ENCODE measurements around the gene CCIN.

The CCIN gene

GRCh38 chr9:36151316-36152210 is 17.6 kb upstream of the CCIN start:
- peak; percentile 68 for DNase-seq (ENCODE audit: low read depth)

DNA sequence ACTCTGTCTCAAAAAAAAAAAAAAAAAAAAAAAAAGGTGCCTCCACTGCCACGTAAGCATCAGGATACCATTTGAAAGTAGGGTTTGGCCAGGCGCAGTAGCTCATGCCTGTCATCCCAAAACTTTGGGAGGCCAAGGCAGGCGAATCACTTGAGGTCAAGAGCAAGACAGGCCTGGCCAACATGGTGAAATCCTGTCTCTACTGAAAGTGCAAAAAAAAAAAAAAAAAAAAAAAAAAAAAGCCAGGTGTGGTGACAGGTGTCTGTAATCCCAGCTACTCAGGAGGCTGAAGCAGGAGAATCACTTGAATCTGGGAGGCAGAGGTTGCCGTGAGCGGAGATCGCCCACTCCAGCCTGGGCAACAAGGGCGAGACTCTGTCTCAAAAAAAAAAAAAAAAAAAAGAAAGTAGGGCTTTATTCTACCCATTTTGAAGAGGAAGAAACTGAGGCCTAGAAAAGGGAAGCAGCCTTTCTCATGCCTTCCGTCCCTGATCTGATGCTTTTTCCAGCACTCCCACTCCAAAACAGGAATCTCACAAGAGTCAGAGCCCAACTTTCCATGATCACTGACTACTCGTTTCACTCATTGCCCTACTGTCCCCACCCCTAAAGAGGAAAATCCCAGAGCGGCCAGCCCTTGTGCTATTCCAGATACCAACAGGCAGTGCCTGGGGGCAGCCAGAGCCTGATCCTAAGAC is 16.3 kb upstream of the CCIN start:
- no peak for DNase-seq (ENCODE audit: low read depth)
- no peak overlapping the region for H3K4me3 ChIP-seq (ENCODE audit: low read depth, low read length)
- no peak for TF ChIP-seq CTCF (conservative IDR thresholded peaks at IDR 0.05; ENCODE audit: low read depth, low read length)

More at GRCh38 chr9:36151316-36152210, 17.6 kb upstream of the CCIN start:
- H3K4me3 ChIP-seq (ENCODE audit: low read depth, low read length), result no peak overlapping the region
- no peak for TF ChIP-seq CTCF (conservative IDR thresholded peaks at IDR 0.05; ENCODE audit: low read depth, low read length)

DNA sequence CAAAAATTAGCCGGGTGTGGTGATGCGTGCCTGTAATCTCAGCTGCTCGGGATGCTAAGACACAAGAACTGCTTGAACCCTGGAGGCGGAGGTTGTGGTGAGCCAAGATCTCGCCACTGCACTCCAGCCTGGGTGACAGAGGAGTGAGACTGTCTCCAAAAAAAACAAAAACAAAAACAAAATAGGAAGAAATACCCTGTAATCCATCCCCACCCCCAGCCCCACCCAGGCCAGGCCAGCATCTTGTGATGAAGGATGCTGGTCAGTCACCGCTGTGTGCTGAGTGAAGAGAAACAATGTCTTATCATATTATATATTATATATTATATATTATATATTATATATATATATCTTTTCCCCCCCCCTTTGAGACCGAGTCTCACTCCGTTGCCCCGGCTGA is 15.4 kb upstream of the CCIN start:
- DNase-seq (ENCODE audit: low read depth), result no peak
- no peak for TF ChIP-seq CTCF (conservative IDR thresholded peaks at IDR 0.05; ENCODE audit: low read depth, low read length)

DNA sequence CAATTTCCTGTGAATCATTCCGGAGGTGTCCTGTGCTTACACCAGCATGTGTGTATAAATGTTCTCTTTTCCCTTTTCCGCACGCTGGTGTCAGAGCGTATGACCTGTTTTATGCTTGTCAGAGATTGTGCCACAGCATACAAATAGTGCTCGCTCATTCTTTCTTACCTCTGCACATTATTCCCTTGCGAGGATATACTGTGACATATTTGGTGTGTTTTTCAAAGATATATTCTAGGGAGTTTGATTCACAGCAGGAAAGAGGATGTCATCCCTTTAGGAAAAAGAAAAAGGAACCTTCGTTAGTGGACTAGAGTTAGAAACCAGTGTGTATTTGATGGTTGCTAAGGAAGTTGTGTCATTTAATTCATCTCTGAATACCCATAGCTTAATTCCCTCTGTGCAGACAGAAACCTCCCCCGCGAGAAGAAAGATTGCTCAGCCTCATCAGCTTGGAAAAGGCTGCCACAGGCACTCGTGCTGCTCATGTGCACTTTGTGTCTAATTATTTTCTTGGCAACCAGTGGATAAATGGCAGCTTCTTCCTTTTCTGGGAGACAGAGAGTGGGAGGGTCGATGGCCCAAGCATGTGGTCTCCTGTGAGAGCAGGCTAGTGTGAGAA is 14.7 kb upstream of the CCIN start:
- no peak for TF ChIP-seq CTCF (conservative IDR thresholded peaks at IDR 0.05; ENCODE audit: low read depth, low read length)
- no peak overlapping the region for H3K4me3 ChIP-seq (ENCODE audit: low read depth, low read length)

More for the DNA sequence above, 15.4 kb upstream of the CCIN start:
- no peak overlapping the region for H3K4me3 ChIP-seq (ENCODE audit: low read depth, low read length)

GRCh38 chr9:36156116-36156515 is 13.1 kb upstream of the CCIN start:
- no peak for TF ChIP-seq CTCF (conservative IDR thresholded peaks at IDR 0.05; ENCODE audit: low read depth, low read length)
- DNase-seq (ENCODE audit: low read depth), result no peak
- no peak overlapping the region for H3K4me3 ChIP-seq (ENCODE audit: low read depth, low read length)

More for the DNA sequence above, 14.7 kb upstream of the CCIN start:
- peak; percentile 68 for DNase-seq (ENCODE audit: low read depth)

DNA sequence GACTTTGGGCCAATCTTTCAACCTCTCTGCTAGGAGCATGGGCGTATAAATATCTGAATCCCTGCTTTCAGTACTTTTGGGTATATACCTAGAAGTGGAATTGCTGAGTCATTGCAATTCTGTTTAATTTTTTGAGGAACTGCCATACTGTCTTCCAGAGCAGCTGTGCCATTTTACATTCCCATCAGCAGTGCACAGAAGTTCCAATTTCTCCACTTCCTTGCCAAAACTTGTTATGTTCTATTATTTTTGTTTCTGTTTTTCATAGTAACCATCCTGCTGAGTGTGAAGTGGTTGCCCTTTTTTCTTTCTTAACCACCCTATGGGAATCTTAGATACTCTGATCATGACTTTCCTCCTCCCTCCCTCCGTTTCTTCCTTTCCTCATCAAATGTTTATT is 11.1 kb upstream of the CCIN start:
- DNase-seq (ENCODE audit: low read depth), result peak; percentile 47
- no peak overlapping the region for H3K4me3 ChIP-seq (ENCODE audit: low read depth, low read length)
- TF ChIP-seq CTCF (conservative IDR thresholded peaks at IDR 0.05; ENCODE audit: low read depth, low read length), result no peak

All from choroid plexus epithelial cell (primary cell).